H1 (cell line): ENCODE measurements around the gene PSMC5. TPM values are rescaled to one million over a fixed set of nuclear protein-coding genes. Genes with fewer than 3 reads are reported as not detected.

ENCODE experiments used
- CTCF ChIA-PET: fragments of 300-600 bp; sonication (Branson Sonifier 250); formaldehyde crosslinking; loops from one replicate; lab custom pipeline; 2021; ENCODE audit not compliant: partially characterized antibody; lab: Charles Lee
- POLR2A ChIA-PET: fragments of 300-600 bp; sonication (Branson Sonifier 250); formaldehyde crosslinking; loops from one replicate; lab custom pipeline; 2021; ENCODE audit warnings: inconsistent platforms; ENCODE audit not compliant: partially characterized antibody; lab: Charles Lee
- DNase-seq, 2 experiments: peaks; one replicate each; pipeline versions ENCODE4 v3.0.0 to v3.0.0-alpha.2; 2010 to 2022; ENCODE audit warnings: low spot score in 2 of 2, low read depth in 1 of 2, mixed read lengths in 1 of 2
- FAIRE-seq: peaks from 2 replicates; lab custom pipeline; 2011; peaks lifted over from hg19 to GRCh38; lab: Jason Lieb, UNC
- H2AFZ ChIP-seq: 2 replicates; pipeline ENCODE4 v1.8.1; 2012; ENCODE audit warnings: low read length, inconsistent platforms
- H2AK5ac ChIP-seq: 2 replicates; pipeline ENCODE4 v1.6.1; 2013; ENCODE audit warnings: low read depth, low read length
- H2BK120ac ChIP-seq: replicated peaks from 2 replicates; pipeline ENCODE3; 2013; ENCODE audit warnings: low read depth, low read length, inconsistent platforms
- H2BK12ac ChIP-seq: 2 replicates; pipeline ENCODE4 v1.6.1; 2013; ENCODE audit warnings: low read depth, low read length
- H2BK15ac ChIP-seq: 2 replicates; pipeline ENCODE4 v1.6.1; 2013; ENCODE audit warnings: low read length
- H2BK20ac ChIP-seq: 2 replicates; pipeline ENCODE4 v1.6.1; 2013; ENCODE audit warnings: low read length
- H2BK5ac ChIP-seq: 2 replicates; pipeline ENCODE4 v1.6.1; 2013; ENCODE audit warnings: low read depth, low read length
- H3K14ac ChIP-seq: 2 replicates; pipeline ENCODE4 v1.6.1; 2013; ENCODE audit warnings: inconsistent platforms; ENCODE audit not compliant: insufficient read length
- H3K18ac ChIP-seq: 2 replicates; pipeline ENCODE4 v1.6.1; 2013; ENCODE audit warnings: low read length; ENCODE audit errors: extremely low read depth
- H3K23ac ChIP-seq: 2 replicates; pipeline ENCODE4 v1.6.1; 2013; ENCODE audit warnings: inconsistent platforms; ENCODE audit not compliant: insufficient read length
- H3K23me2 ChIP-seq: 2 replicates; pipeline ENCODE4 v1.6.1; 2013; ENCODE audit warnings: low read depth, low read length
- H3K27ac ChIP-seq: 2 replicates; pipeline ENCODE4 v1.6.1; 2011; ENCODE audit warnings: low read depth, low read length, inconsistent platforms
- H3K27me3 ChIP-seq, 4 experiments: replicated peaks in 1 of 4; 1 replicate in 1 of 4; 2 replicates in 3 of 4; pipeline versions ENCODE4 v1.6.1 to v1.8.1; 2011 to 2013; ENCODE audit warnings: low read length in 3 of 4, mild to moderate bottlenecking in 3 of 4, inconsistent platforms in 2 of 4, mixed read lengths in 2 of 4, moderate library complexity in 1 of 4; ENCODE audit not compliant: control insufficient read depth in 3 of 4, insufficient read depth in 3 of 4; ENCODE audit errors: extremely low read depth in 1 of 4
- H3K36me3 ChIP-seq, 4 experiments: 2 replicates each; pipeline versions ENCODE4 v1.6.1 to v1.8.1; 2011 to 2013; ENCODE audit warnings: mild to moderate bottlenecking in 4 of 4, low read length in 3 of 4, moderate library complexity in 2 of 4, control low read depth in 1 of 4, inconsistent platforms in 1 of 4; ENCODE audit not compliant: insufficient read depth in 4 of 4, control insufficient read depth in 2 of 4
- H3K4ac ChIP-seq: replicated peaks from 2 replicates; pipeline ENCODE3; 2013; ENCODE audit warnings: low read length, low read depth, mixed read lengths, inconsistent platforms; ENCODE audit not compliant: insufficient read length
- H3K4me1 ChIP-seq, 4 experiments: replicated peaks in 1 of 4; 1 replicate in 1 of 4; 2 replicates in 3 of 4; pipeline versions ENCODE4 v1.6.1 to v1.8.1; 2011 to 2013; ENCODE audit warnings: low read length in 3 of 4, inconsistent platforms in 2 of 4, mixed read lengths in 1 of 4; ENCODE audit not compliant: insufficient read depth in 4 of 4, control insufficient read depth in 3 of 4
- H3K4me2 ChIP-seq, 2 experiments: 2 replicates each; pipeline versions ENCODE4 v1.6.1 to v1.8.1; 2011 to 2013; ENCODE audit warnings: low read depth in 2 of 2, low read length in 2 of 2, control low read depth in 1 of 2, inconsistent platforms in 1 of 2, mild to moderate bottlenecking in 1 of 2; ENCODE audit not compliant: insufficient read depth in 1 of 2
- H3K4me3 ChIP-seq, 4 experiments: fragments of 200-600, 300-600 bp in 1 of 4; sonication (generic), shearing (Covaris generic), sonication (Bioruptor Twin) in 1 of 4; 2 replicates each; pipeline versions ENCODE4 v1.5.1 to v1.8.1; 2011 to 2016; ENCODE audit warnings: low read length in 4 of 4, low read depth in 3 of 4, control low read depth in 2 of 4, inconsistent platforms in 2 of 4, mild to moderate bottlenecking in 2 of 4, mixed read lengths in 1 of 4, moderate library complexity in 1 of 4; ENCODE audit not compliant: insufficient read depth in 2 of 4; ENCODE audit errors: extremely low read depth in 1 of 4
- H3K56ac ChIP-seq: replicated peaks from 2 replicates; pipeline ENCODE3; 2013; ENCODE audit warnings: low read depth, mild to moderate bottlenecking, mixed read lengths, low read length, inconsistent platforms; ENCODE audit not compliant: insufficient read length
- H3K79me1 ChIP-seq: 2 replicates; pipeline ENCODE4 v1.6.1; 2013; ENCODE audit warnings: low read depth, low read length, control low read depth
- H3K79me2 ChIP-seq, 2 experiments: 2 replicates each; pipeline versions ENCODE4 v1.6.1 to v1.8.1; 2012 to 2013; ENCODE audit warnings: low read length in 2 of 2, mild to moderate bottlenecking in 2 of 2, inconsistent platforms in 1 of 2; ENCODE audit not compliant: insufficient read depth in 2 of 2, control insufficient read depth in 1 of 2
- H3K9ac ChIP-seq, 4 experiments: replicated peaks in 1 of 4; 1 replicate in 1 of 4; 2 replicates in 3 of 4; pipeline versions ENCODE4 v1.6.1 to v1.8.1; 2011 to 2013; ENCODE audit warnings: low read depth in 3 of 4, low read length in 3 of 4, control low read depth in 2 of 4, mild to moderate bottlenecking in 2 of 4, moderate library complexity in 2 of 4, inconsistent platforms in 1 of 4; ENCODE audit errors: extremely low read depth in 1 of 4
- H3K9me3 ChIP-seq, 2 experiments: 2 replicates each; pipeline versions ENCODE4 v1.6.1 to v1.8.1; 2012 to 2013; ENCODE audit warnings: mild to moderate bottlenecking in 2 of 2, moderate library complexity in 2 of 2, control low read depth in 1 of 2, inconsistent platforms in 1 of 2, low read depth in 1 of 2, low read length in 1 of 2, mixed read lengths in 1 of 2; ENCODE audit not compliant: insufficient read depth in 2 of 2
- H4K20me1 ChIP-seq, 2 experiments: replicated peaks in 1 of 2; 2 replicates each; pipeline versions ENCODE3 to v1.8.1; 2011 to 2013; ENCODE audit warnings: inconsistent platforms in 2 of 2, low read length in 2 of 2, mild to moderate bottlenecking in 1 of 2; ENCODE audit not compliant: insufficient read depth in 2 of 2, control insufficient read depth in 1 of 2
- H4K5ac ChIP-seq: 2 replicates; pipeline ENCODE4 v1.6.1; 2013; ENCODE audit warnings: low read length, low read depth, mixed read lengths, inconsistent platforms; ENCODE audit not compliant: insufficient read length
- H4K8ac ChIP-seq: 2 replicates; pipeline ENCODE4 v1.8.0; 2013; ENCODE audit warnings: mild to moderate bottlenecking, moderate library complexity, low read length, inconsistent platforms; ENCODE audit not compliant: insufficient read depth; ENCODE audit errors: extremely low read depth
- H4K91ac ChIP-seq: replicated peaks from 2 replicates; pipeline ENCODE3; 2013; ENCODE audit warnings: low read length, mixed read lengths, inconsistent platforms; ENCODE audit not compliant: insufficient read length
- SAP30 ChIP-seq: fragments of 300-600 bp; sonication (generic); IDR thresholded peaks from 2 replicates; pipeline ENCODE4 v1.7.1; 2012; ENCODE audit warnings: low read length, moderate library complexity, mild to moderate bottlenecking, inconsistent platforms; ENCODE audit not compliant: insufficient read depth, insufficient replicate concordance
- TEAD4 ChIP-seq: IDR thresholded peaks from 2 replicates; pipeline ENCODE4 v1.6.1; 2012; ENCODE audit warnings: low read depth, low read length, inconsistent platforms, mixed read lengths
- WGBS, 2 experiments: shearing (Covaris generic) in 1 of 2; methylation state at CpG; one replicate each; pipeline versions ENCODE4 v1.1.6 to v1.1.7; 2013 to 2015; ENCODE audit warnings: low lambda C conversion rate in 2 of 2, mixed read lengths in 2 of 2, inconsistent platforms in 1 of 2, low coverage in 1 of 2, missing lambda C conversion rate in 1 of 2; ENCODE audit not compliant: insufficient replicate concordance in 2 of 2, insufficient coverage in 1 of 2, insufficient read length in 1 of 2; ENCODE audit errors: extremely low coverage in 1 of 2, missing lambda C conversion rate in 1 of 2; 5-methylcytosine and 5-hydroxymethylcytosine counted together
- polyA plus RNA-seq, 7 experiments: library from polyadenylated mRNA; depleted of rRNA in 3 of 7; stranded (reverse) in 5 of 7; unstranded in 2 of 7; fragments of >200 nt in 5 of 7; fragments of 200-250 nt in 2 of 7; gene quantifications; 1 replicate in 5 of 7; 2 replicates in 1 of 7; 4 replicates in 1 of 7; pipeline versions ENCODE4 v1.2.1 to v1.2.3, GENCODE V29; 2011 to 2013; ENCODE audit warnings: missing spikeins in 2 of 7, mixed read lengths in 2 of 7
- total RNA-seq: library from RNA; stranded (reverse); fragmentation: NEBNext Ultra II Directional; extraction: Animal tissue kit (Norgen Biotek cat#: 25700); gene quantifications from 2 replicates; pipeline ENCODE4 v1.2.1, GENCODE V29; 2021

The PSMC5 gene
- total and polyA plus RNA-seq, 2 of the 8 experiments (the other 6 are each of a cell fraction or from before 2014, with no cell fraction given) = 172 to 180 TPM

- no peak for FAIRE-seq
- peaks cover 0 to 38% of the 10 kb centered on the region in 2 experiments; a peak in 3 of 4 replicates for H3K79me2 ChIP-seq
These were observed 580 bp downstream of the PSMC5 start for GRCh38 chr17:63827801-63828221.

More at GRCh38 chr17:63827801-63828221, 580 bp downstream of the PSMC5 start:
- DNase-seq = no peak
- Histone ChIP-seq H3K4me3 (peak overlapping the region; percentile 76 to 99 (median 94)), H3K4me2 (peak overlapping the region; percentile 87 to 93), H3K36me3 (peaks cover 49 to 72% (median 66%) of the 10 kb centered on the region in 4 experiments), H3K4me1 (peaks cover 0 to 3% (median 0%) of the 10 kb centered on the region in 4 experiments; a peak in 1 of 7 replicates), H3K18ac (0 out of 2 replicates have a peak overlapping the region, but pooled peaks have one; percentile 15), H3K27me3 (no peaks in the 10 kb centered on the region), H3K14ac (no peak overlapping the region), H4K91ac (peak overlapping the region; percentile 72), H3K23me2 (peaks cover 8% of the 10 kb centered on the region), H3K9ac (peak overlapping the region; percentile 77 to 95 (median 90)), H3K4ac (peak overlapping the region; percentile 70), H2BK5ac (peak overlapping the region; percentile 96), H3K27ac (peak overlapping the region; percentile 99), H3K9me3 (no peaks in the 10 kb centered on the region), H2BK12ac (peak overlapping the region; percentile 28; the same call in 1 of the 2 replicates), H3K79me1 (peaks cover 18% of the 10 kb centered on the region; the same call in 1 of the 2 replicates), H3K23ac (no peak overlapping the region), H4K8ac (peak overlapping the region; percentile 98; the same call in 1 of the 2 replicates), H4K5ac (no peak overlapping the region), H2BK120ac (no peak overlapping the region), H4K20me1 (peaks cover 2 to 21% of the 10 kb centered on the region in 2 experiments), H2AK5ac (no peak overlapping the region), H2BK15ac (no peak overlapping the region), H2BK20ac (no peak overlapping the region), H3K56ac (peak overlapping the region; percentile 32), H2AFZ (no peak overlapping the region)
- TF ChIP-seq SAP30 (peak; percentile 55), TEAD4 (no peak)
- ChIA-PET CTCF (interaction anchor here (0.6 to 1.8 kb wide), 11 partner anchors 9 to 1012 kb away, joined by 3 to 15 read pairs (median 3); no protein-coding TSS in a partner anchor), POLR2A (interaction anchor here (0.8 to 32.3 kb wide), 9 partner anchors 4 to 276 kb away, joined by 3 to 593 read pairs (median 4); partner anchors contain the start of genes CCDC47, DDX42, FTSJ3 and PSMC5)
- WGBS, 2 experiments = 6% methylated on average over 19 of the region's 19 CpGs; no CpG with 5 or more reads in 1 of the 2 experiments
